Limb (tissue), 2 donors: ENCODE results near the gene ENC1.

Source experiments
- DNase-seq, 2 donors: peaks; one replicate each; pipeline ENCODE4 v3.0.0-alpha.2; 2016; ENCODE audit errors: extremely low spot score in 2 of 2

ENC1 gene

GRCh38 chr5:74633695-74634094 is 6.8 kb downstream of the ENC1 start:
- DNase-seq = no peak

- no peak for DNase-seq
Measured at GRCh38 chr5:74632947-74633356, 7.6 kb downstream of the ENC1 start.

DNA sequence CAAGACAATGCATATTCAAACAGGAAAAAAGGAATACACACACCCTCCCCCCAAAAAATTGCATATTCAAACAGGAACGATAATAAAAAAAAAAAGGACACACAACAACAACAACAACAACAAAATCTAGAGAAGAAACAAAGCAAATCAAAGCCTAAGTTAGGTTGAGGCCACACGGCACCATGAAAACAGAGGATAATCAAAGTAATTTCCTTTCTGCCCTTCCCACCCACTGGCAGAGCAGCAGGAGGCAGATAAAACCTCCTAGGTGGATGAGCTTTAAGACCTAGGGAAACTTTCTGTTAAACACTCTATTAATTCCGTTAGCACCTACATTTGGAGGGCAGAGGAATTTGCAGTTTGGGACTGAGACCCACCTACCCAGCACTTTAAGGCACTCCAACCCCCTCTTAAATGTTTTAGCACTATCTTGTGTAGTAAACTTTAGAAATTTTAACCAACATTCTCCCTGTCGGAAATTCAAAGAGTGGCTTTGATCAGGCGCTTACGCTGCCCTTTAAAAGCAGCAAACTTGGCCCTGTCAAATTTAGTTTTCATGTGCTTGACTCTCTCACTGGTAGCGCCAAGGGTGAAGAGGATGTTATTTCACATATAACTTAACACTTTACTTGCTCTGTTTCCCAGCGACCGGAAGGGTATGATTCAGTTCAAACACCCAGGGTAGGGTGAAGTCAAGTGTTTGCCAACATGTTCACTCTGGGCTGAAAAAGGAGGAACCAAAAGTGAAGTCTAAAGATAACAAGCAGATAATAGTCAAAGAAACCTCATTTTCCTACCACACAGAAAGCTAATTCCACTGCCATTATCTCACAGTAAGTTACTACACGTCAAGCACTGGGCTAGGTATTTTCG is 9.2 kb downstream of the ENC1 start:
- no peak for DNase-seq

GRCh38 chr5:74630453-74631066 is 10.0 kb downstream of the ENC1 start:
- DNase-seq = no peak

DNA sequence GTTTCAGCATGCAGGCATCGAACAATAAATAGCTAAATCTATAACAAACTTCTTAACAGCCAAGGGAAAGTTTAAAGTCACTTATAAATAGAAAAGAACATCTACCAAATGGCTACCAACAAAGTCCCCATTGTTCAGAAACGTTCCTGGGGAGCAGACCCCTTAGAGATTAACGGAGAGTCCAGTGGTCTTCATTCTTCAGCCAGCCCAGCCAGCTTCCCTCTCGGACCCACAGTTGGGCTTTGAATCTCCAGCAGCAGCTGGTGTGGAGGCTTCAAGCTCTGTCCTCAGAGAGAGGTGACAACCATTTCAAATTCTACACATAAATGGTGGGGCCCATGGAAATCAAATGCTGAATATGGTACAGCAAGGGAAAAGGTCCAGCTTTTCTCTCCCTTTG is 11.2 kb downstream of the ENC1 start:
- no peak for DNase-seq

DNA sequence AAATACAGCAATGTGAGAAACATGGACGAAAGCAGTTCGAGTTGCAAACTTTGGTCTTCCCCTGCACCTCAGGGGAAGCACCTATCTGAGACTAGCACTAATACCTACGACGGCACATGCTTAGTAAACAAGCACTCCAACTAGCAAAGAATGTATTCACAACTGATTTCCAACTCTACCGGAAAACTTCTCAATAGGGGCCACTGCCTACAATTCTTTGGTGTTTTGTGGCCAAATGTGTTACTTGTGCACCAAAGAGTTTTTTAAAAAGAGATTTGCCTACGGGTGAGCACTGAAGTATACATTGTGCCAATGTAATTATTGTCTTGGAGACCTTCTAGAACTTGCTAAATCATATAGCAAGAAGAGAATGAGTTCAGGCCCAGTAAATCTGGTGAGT is 12.2 kb downstream of the ENC1 start:
- DNase-seq = no peak

- no peak for DNase-seq
Measured at GRCh38 chr5:74627646-74628279, 12.8 kb downstream of the ENC1 start.

GRCh38 chr5:74626386-74627222 is 13.9 kb downstream of the ENC1 start:
- no peak for DNase-seq

- no peak for DNase-seq
Measured at GRCh38 chr5:74625742-74626241, 14.7 kb downstream of the ENC1 start.

DNA sequence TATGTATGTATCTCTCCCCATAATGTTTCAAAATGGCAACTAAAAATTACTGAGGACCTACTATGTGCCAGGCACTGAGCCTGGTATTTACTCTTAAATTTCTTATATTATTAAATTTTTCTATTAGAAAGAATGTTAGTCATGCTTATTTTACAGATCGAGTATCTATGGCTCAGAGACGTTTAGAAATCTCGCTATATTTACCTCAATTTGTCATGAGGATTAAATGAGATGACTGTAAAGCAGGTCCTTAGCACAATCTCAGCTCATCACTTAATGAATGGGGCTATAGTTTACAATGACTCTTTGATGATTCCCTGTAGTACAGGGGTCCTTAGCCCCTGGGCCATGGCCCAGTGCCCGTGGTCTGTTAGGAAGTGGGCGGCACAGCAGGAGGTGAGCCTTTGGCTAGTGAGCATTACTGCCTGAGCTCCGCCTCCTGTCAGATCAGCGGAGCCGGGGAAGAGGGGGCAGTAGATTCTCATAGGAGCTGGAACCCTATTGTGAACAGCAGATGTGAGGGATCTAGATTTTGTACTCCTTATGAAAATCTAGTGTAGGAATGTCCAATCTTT is 15.5 kb downstream of the ENC1 start:
- no peak for DNase-seq

GRCh38 chr5:74624501-74624900 is 16.0 kb downstream of the ENC1 start:
- no peak for DNase-seq

GRCh38 chr5:74623748-74624408 is 16.6 kb downstream of the ENC1 start:
- DNase-seq = no peak

- no peak for DNase-seq
Measured at GRCh38 chr5:74623006-74623611, 17.4 kb downstream of the ENC1 start.

DNA sequence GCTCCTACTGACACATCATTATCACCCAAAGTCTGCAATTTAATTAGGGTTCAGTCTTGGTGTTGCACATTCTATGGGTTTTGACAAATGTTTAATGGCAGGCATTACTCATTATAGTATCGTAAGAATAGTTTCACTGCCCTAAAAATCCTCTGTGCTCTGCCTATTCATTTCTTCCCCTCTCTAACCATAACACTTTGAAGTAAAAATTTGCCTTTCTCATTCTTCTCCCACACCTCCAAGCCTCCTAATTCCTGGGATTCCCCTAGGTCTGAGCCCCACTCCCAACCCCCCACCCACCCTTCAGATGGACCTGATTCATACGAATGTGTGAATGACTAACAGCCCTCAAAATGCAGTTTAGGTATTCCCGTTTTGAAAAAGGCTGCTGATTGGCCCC is 18.4 kb downstream of the ENC1 start:
- DNase-seq = no peak

GRCh38 chr5:74621492-74621891 is 19.0 kb downstream of the ENC1 start:
- DNase-seq = no peak

- no peak for DNase-seq
Measured at GRCh38 chr5:74619308-74619707, 21.2 kb downstream of the ENC1 start.

GRCh38 chr5:74618106-74618505 is 22.4 kb downstream of the ENC1 start:
- no peak for DNase-seq

GRCh38 chr5:74617202-74617601 is 23.3 kb downstream of the ENC1 start:
- no peak for DNase-seq

GRCh38 chr5:74616236-74617146 is 24.0 kb downstream of the ENC1 start:
- DNase-seq = no peak
